GM12878 (cell line): ENCODE measurements around the gene C9orf72. TPM values are rescaled to one million over a fixed set of nuclear protein-coding genes. Genes with fewer than 3 reads are reported as not detected.

Experiments used
- ATAC-seq: fragments of 200-7000 bp; cut with Tn5 transposase; 3 replicates; pipeline ENCODE4 v1.9.1; 2020; ENCODE audit warnings: mild to moderate bottlenecking, moderate library complexity
- BruUV-seq: library from RNA; stranded (reverse); fragments of 400-500 nt; replicated peaks from 2 replicates; lab custom pipeline; 2021; lab: Mats Ljungman, UMichigan
- CTCF ChIA-PET: fragments of 300-600 bp; sonication (Branson Sonifier 250); formaldehyde crosslinking; extraction: SDS; loops from one replicate; lab custom pipeline; 2021; ENCODE audit warnings: inconsistent platforms; lab: Yijun Ruan, JAX
- POLR2A ChIA-PET: fragments of 350-600 bp; formaldehyde crosslinking; extraction: SDS; loops from one replicate; lab custom pipeline; 2021; ENCODE audit warnings: inconsistent platforms; lab: Charles Lee
- RAD21 ChIA-PET: fragments of 300-600 bp; sonication (Branson Sonifier 250); formaldehyde crosslinking; loops from one replicate; lab custom pipeline; 2023; ENCODE audit warnings: antibody characterized with exemption; ENCODE audit not compliant: unreplicated experiment; lab: Charles Lee
- SMC1A ChIA-PET: fragments of 300-600 bp; sonication (Branson Sonifier 250); formaldehyde crosslinking; loops from one replicate; lab custom pipeline; 2023; ENCODE audit not compliant: unreplicated experiment, uncharacterized antibody; lab: Charles Lee
- DNase-seq: peaks from one replicate; pipeline ENCODE4 v3.0.0-alpha.2; 2011; ENCODE audit warnings: low read depth, low spot score
- FAIRE-seq: peaks from 3 replicates; lab custom pipeline; 2011; peaks lifted over from hg19 to GRCh38; lab: Jason Lieb, UNC
- H2AFZ ChIP-seq: 2 replicates; pipeline ENCODE4 v1.6.0; 2011; ENCODE audit warnings: low read depth, low read length, control low read depth; ENCODE audit not compliant: control insufficient read depth
- H3K27ac ChIP-seq: 2 replicates; pipeline ENCODE4 v1.5.1; 2011; ENCODE audit warnings: control low read depth; ENCODE audit not compliant: control insufficient read depth, insufficient read depth
- H3K27me3 ChIP-seq, 2 experiments: replicated peaks in 1 of 2; 2 replicates each; pipeline versions ENCODE4 v1.6.0 to v1.6.1; 2011; ENCODE audit warnings: low read length in 1 of 2; ENCODE audit not compliant: control insufficient read depth in 2 of 2, insufficient read depth in 2 of 2
- H3K36me3 ChIP-seq, 2 experiments: 2 replicates each; pipeline ENCODE4 v1.5.1; 2011; ENCODE audit warnings: low read length in 1 of 2; ENCODE audit not compliant: control insufficient read depth in 2 of 2, insufficient read depth in 2 of 2
- H3K4me1 ChIP-seq: 2 replicates; pipeline ENCODE4 v1.6.1; 2011; ENCODE audit warnings: mild to moderate bottlenecking, low read length, moderate library complexity, mixed read lengths; ENCODE audit not compliant: control insufficient read depth, insufficient read depth
- H3K4me2 ChIP-seq: 2 replicates; pipeline ENCODE4 v1.6.0; 2011; ENCODE audit warnings: control low read depth; ENCODE audit not compliant: control insufficient read depth, insufficient read depth
- H3K4me3 ChIP-seq: fragments of 200-600 bp; sonication (generic); 2 replicates; pipeline ENCODE4 v1.5.1; 2016
- H3K79me2 ChIP-seq: 2 replicates; pipeline ENCODE4 v1.6.0; 2011; ENCODE audit warnings: low read length; ENCODE audit not compliant: control insufficient read depth, insufficient read depth
- H3K9ac ChIP-seq: 2 replicates; pipeline ENCODE4 v1.8.0; 2011; ENCODE audit warnings: low read length, control low read depth, mixed read lengths; ENCODE audit not compliant: control insufficient read depth, insufficient read depth
- H3K9me3 ChIP-seq: replicated peaks from 3 replicates; pipeline ENCODE4 v1.5.1; 2011; ENCODE audit warnings: mild to moderate bottlenecking, low read length; ENCODE audit not compliant: control insufficient read depth, insufficient read depth
- H4K20me1 ChIP-seq: 2 replicates; pipeline ENCODE4 v1.6.0; 2011; ENCODE audit not compliant: control insufficient read depth, insufficient read depth
- DPF2 ChIP-seq: fragments of 450-650 bp; IDR thresholded peaks from 2 replicates; pipeline ENCODE4 v1.6.1; 2017; ENCODE audit warnings: mild to moderate bottlenecking
- HDAC2 ChIP-seq: fragments of 200-600 bp; sonication (generic); IDR thresholded peaks from 2 replicates; pipeline ENCODE4 v1.6.1; 2017
- NFIC ChIP-seq: IDR thresholded peaks from 2 replicates; pipeline ENCODE4 v1.6.1; 2012; ENCODE audit warnings: low read depth, mild to moderate bottlenecking, inconsistent platforms, low read length, moderate library complexity
- RCOR1 ChIP-seq: conservative IDR thresholded peaks from 2 replicates; pipeline ENCODE4 v1.6.1; 2012; ENCODE audit warnings: low read depth, low read length, improper control_type of control experiment
- ZNF622 ChIP-seq: fragments of 450-650 bp; IDR thresholded peaks from 2 replicates; pipeline ENCODE4 v1.6.1; 2017; ENCODE audit warnings: mild to moderate bottlenecking, inconsistent platforms
- in situ Hi-C: fragments of 300-500 bp; cut with MboI; formaldehyde crosslinking; loops from 9 replicates; pipeline ENCODE4 v1.14.3; 2018; ENCODE audit warnings: mixed read lengths
- intact Hi-C: fragments of 100-400 bp; cut with micrococcal nuclease; formaldehyde crosslinking; loops from one replicate; pipeline ENCODE4 v1.14.2; 2022; ENCODE audit not compliant: unreplicated experiment
- polyA plus RNA-seq, 11 experiments: library from polyadenylated mRNA; depleted of rRNA in 4 of 11; unstranded in 6 of 11; stranded (reverse) in 5 of 11; fragments of >200 nt; fragmentation: Nextera tagmentation in 4 of 11; fragmentation: Illumina TruSeq in 1 of 11; extraction: Ambion mirVana in 4 of 11; extraction: Trizol in 1 of 11; gene quantifications; 1 replicate in 1 of 11; 2 replicates in 10 of 11; pipeline versions ENCODE4 v1.2.1 to v1.2.3, GENCODE V29; 2011 to 2016; ENCODE audit warnings: inconsistent platforms in 2 of 11, missing spikeins in 2 of 11, low read depth in 1 of 11
- total RNA-seq, 4 experiments: library from RNA; depleted of rRNA in 3 of 4; stranded (reverse); fragments of >200 nt in 3 of 4; fragmentation: Illumina TruSeq in 1 of 4; extraction: Trizol in 1 of 4; gene quantifications; 2 replicates each; pipeline versions ENCODE4 v1.2.1 to v1.2.3, GENCODE V29; 2013 to 2021
- TF ChIP-seq, protein P1 (sequence below): IDR thresholded peaks from 2 replicates; pipeline ENCODE4 v1.6.1; 2012; ENCODE audit warnings: improper control_type of control experiment, low read depth, low read length; ENCODE audit not compliant: insufficient replicate concordance
- TF ChIP-seq, protein P2 (sequence below): fragments of 450-650 bp; IDR thresholded peaks from 2 replicates; pipeline ENCODE4 v1.6.1; 2017; ENCODE audit warnings: mild to moderate bottlenecking, moderate library complexity

The C9orf72 gene
- total and polyA plus RNA-seq, 10 of the 15 experiments (the other 5 are each of a cell fraction or from before 2014, with no cell fraction given) = 4.8 to 9.0 (median 6.4) TPM

DNA sequence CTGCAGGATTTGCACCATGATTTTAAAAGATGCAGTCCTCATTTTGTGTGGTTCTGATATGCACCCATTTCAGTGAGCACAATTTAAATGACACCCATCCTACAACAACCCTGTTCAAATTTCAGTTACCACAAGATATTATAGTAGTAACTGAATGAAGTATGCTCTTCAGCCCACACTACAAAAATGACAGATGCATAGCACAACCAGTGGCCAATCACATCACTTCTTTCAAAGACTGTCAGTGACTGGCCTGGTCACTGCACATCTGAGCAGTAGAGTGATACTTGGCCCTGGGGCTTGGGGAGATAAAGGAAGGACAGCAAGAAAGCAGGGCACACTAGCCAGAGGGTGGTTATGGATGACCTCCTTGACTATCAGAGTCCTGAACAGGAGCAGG lies 69.0 kb downstream of the C9orf72 start:
- H3K36me3 ChIP-seq = no peaks in the 10 kb centered on the region
- in situ Hi-C loops = no loop called here
- intact Hi-C loops = no loop called here
- FAIRE-seq (no peak), DNase-seq (no peak), ATAC-seq (peak; percentile 62)
- no peaks in the 10 kb centered on the region for H3K79me2 ChIP-seq
- ChIA-PET RAD21 (no interaction called here), CTCF (no interaction called here), POLR2A (no interaction called here), SMC1A (interaction anchor here (1.7 kb wide), 1 partner anchor 21 kb away, joined by 4 read pairs; no protein-coding TSS in a partner anchor)
- H3K4me3 ChIP-seq = no peak overlapping the region
- no peaks in the 10 kb centered on the region for H4K20me1 ChIP-seq
- TF ChIP-seq NFIC = no peak
- no peak for TF ChIP-seq ZNF622
- TF ChIP-seq HDAC2 = no peak
- TF ChIP-seq, protein P1, sequence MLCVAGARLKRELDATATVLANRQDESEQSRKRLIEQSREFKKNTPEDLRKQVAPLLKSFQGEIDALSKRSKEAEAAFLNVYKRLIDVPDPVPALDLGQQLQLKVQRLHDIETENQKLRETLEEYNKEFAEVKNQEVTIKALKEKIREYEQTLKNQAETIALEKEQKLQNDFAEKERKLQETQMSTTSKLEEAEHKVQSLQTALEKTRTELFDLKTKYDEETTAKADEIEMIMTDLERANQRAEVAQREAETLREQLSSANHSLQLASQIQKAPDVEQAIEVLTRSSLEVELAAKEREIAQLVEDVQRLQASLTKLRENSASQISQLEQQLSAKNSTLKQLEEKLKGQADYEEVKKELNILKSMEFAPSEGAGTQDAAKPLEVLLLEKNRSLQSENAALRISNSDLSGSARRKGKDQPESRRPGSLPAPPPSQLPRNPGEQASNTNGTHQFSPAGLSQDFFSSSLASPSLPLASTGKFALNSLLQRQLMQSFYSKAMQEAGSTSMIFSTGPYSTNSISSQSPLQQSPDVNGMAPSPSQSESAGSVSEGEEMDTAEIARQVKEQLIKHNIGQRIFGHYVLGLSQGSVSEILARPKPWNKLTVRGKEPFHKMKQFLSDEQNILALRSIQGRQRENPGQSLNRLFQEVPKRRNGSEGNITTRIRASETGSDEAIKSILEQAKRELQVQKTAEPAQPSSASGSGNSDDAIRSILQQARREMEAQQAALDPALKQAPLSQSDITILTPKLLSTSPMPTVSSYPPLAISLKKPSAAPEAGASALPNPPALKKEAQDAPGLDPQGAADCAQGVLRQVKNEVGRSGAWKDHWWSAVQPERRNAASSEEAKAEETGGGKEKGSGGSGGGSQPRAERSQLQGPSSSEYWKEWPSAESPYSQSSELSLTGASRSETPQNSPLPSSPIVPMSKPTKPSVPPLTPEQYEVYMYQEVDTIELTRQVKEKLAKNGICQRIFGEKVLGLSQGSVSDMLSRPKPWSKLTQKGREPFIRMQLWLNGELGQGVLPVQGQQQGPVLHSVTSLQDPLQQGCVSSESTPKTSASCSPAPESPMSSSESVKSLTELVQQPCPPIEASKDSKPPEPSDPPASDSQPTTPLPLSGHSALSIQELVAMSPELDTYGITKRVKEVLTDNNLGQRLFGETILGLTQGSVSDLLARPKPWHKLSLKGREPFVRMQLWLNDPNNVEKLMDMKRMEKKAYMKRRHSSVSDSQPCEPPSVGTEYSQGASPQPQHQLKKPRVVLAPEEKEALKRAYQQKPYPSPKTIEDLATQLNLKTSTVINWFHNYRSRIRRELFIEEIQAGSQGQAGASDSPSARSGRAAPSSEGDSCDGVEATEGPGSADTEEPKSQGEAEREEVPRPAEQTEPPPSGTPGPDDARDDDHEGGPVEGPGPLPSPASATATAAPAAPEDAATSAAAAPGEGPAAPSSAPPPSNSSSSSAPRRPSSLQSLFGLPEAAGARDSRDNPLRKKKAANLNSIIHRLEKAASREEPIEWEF = no peak
- TF ChIP-seq, protein P2, sequence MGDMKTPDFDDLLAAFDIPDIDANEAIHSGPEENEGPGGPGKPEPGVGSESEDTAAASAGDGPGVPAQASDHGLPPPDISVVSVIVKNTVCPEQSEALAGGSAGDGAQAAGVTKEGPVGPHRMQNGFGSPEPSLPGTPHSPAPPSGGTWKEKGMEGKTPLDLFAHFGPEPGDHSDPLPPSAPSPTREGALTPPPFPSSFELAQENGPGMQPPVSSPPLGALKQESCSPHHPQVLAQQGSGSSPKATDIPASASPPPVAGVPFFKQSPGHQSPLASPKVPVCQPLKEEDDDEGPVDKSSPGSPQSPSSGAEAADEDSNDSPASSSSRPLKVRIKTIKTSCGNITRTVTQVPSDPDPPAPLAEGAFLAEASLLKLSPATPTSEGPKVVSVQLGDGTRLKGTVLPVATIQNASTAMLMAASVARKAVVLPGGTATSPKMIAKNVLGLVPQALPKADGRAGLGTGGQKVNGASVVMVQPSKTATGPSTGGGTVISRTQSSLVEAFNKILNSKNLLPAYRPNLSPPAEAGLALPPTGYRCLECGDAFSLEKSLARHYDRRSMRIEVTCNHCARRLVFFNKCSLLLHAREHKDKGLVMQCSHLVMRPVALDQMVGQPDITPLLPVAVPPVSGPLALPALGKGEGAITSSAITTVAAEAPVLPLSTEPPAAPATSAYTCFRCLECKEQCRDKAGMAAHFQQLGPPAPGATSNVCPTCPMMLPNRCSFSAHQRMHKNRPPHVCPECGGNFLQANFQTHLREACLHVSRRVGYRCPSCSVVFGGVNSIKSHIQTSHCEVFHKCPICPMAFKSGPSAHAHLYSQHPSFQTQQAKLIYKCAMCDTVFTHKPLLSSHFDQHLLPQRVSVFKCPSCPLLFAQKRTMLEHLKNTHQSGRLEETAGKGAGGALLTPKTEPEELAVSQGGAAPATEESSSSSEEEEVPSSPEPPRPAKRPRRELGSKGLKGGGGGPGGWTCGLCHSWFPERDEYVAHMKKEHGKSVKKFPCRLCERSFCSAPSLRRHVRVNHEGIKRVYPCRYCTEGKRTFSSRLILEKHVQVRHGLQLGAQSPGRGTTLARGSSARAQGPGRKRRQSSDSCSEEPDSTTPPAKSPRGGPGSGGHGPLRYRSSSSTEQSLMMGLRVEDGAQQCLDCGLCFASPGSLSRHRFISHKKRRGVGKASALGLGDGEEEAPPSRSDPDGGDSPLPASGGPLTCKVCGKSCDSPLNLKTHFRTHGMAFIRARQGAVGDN = no peak
- no peak for TF ChIP-seq DPF2
- no peak for TF ChIP-seq RCOR1
- no TSS peak for BruUV-seq
- no peak overlapping the region for H3K27ac ChIP-seq
- no peaks in the 10 kb centered on the region for H3K27me3 ChIP-seq
- H2AFZ ChIP-seq = no peak overlapping the region
- H3K4me1 ChIP-seq = peaks cover 7% of the 10 kb centered on the region; the same call in 1 of the 2 replicates
- H3K9me3 ChIP-seq = no peaks in the 10 kb centered on the region
- H3K9ac ChIP-seq = no peak overlapping the region
- no peak overlapping the region for H3K4me2 ChIP-seq
